Bone marrow (tissue), 2 donors: Measurements from ENCODE around the gene PDE1C.
A peak's percentile ranks its signal among the peaks of the same experiment; 100 is the strongest.

Experiments
- DNase-seq, 2 donors: peaks; one replicate each; lab custom pipeline; 2025; lab: John Stamatoyannopoulos, UW

Gene PDE1C

DNA sequence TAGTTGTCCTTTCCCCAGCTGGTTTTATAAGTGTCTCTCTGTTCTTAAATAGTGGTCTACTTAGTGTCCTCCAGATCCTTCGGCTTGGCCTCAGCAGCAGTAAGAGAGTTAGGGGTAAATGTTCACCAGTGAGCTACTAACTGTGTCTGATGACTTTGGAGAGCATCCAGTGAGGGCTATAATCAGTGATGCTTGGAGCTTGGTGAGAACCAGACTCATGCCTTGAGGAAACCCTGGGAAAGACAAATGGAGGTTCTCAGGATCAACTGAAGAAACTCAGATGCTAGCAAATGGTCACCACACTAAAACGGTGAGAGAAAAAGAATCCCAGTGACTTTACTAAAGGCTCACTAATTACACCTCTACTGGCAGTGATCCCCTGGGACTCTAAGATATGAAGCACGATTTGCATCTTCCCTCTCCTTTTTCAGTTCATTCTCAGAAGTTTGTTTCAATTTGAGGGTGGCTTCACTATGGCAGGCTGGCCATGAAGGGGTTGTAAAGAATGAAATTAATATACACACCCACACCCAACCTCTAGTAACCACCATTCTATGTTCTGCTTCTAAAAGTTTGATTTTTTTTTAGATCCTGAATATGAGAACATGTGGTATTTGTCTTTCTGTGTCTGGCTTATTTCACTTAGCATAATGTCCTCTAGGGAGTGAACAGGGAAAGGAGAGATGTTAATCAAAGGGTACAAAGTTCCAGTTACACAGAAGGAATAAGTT, 177.9 kb downstream of the PDE1C start:
- no peak for DNase-seq

DNA sequence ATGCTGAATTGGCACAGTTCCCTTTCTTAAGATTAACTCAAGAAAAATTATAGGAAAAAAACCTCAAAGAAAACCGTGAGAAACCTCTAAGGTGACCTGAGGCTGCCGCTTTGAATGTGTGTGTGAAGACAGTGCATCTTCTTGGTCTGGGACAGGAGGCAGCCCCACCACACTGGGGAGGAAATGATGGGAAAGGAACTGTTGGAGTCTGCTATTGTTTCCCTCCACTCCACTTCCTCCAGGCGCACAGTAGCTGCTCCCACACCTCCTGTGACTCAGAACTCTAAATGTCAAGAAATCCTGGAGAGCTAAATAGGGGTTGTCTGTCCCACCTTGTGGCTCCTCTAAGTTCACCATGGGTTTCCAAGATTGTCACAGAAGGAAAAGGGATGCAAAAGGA, 179.4 kb downstream of the PDE1C start:
- DNase-seq = no peak

DNA sequence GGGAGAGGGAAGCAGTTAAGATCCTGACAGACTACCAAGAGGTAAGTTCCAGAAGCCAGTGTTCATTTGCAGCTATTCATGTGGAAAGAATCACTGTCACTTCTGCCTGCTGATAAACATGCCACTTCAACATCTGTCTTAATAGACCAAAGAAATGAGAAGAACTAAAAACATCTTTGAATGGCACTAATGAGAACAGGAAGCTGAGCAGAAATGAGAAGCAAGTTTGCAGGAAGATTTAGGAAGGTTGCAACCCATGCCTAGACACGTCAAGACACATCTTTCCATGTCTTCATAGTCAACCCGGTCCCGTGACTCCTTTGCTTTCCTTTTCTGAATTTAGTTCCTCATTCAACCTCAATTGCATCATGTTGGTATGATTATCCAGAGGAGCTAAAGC, 180.0 kb downstream of the PDE1C start:
- peak in 1 of 2 donors; percentile 73 for DNase-seq

DNA sequence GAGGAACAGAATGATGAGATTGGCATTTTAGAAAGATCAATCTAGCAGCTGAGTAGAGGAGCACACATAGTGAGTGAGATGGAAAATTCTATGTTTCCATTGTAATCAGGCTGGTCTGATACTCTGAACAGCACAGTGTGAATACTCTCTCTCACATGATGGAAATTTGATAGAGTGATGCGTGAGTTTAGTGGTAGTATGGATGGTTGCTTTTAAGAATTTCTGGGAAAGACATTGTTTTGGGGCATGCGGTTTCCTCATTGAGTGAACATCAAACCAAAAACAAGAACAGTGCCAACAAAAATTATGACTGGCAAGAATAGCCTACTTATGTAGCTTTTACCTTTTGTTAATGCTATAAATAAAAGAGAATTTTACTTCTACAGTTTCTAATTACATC, 183.2 kb downstream of the PDE1C start:
- DNase-seq = no peak

DNA sequence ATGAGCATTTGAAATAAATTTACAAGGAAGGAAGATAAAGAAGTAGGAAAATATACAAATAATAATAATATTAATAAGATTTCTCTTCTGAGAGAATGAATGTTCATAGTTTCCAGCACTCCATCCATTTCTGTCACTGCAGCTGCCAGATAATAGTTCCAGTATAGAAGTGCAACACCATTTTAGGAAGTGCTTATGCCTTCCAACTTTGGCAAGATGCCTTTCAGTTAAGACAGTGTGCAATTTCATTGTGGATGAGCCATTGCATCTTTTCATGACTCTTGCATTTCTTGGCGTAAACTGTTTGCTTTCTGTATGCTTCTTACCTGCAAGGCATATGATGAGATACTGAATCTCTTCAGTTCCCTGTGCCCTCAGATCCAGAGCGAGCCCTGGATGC, 185.0 kb downstream of the PDE1C start:
- no peak for DNase-seq

DNA sequence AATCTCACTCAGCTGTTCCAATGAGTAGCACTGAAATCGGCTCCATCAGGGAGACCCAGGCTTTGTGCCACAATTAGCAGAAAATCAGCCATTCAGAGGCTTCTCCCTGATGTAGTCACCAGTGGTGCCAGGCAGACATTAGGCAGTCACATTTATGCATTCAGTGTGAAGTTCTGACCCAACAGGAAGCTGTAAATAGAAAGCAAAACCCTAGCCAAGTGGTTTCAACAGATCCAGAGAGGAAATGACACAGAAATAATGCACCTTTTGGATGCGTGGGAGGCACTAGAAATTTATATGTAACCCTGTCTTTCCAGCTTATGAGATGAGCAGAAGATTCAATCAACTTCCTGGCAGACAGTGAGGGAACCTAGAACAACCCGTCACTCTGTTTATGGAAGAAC, 186.4 kb downstream of the PDE1C start:
- peak in 1 of 2 donors; percentile 71 for DNase-seq

DNA sequence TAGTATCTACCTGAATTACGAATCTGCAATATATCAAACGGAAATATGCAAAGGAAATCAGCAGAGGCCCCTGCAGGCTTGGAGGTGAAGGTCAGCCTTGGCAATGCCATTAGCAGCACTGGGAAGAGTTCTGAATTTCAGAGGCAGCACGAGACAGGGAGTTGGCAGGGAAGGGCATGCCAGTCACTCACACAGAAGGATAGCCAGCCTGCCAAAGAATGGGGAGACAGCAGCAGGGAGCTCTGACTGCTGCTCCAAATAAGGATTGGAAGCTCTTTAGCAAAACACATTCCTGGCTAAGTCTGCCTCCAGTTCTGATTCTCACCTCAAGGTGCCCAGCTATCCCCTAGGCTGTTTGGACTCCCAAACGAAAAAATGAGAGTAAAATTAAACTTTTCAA, 188.0 kb downstream of the PDE1C start:
- no peak for DNase-seq

DNA sequence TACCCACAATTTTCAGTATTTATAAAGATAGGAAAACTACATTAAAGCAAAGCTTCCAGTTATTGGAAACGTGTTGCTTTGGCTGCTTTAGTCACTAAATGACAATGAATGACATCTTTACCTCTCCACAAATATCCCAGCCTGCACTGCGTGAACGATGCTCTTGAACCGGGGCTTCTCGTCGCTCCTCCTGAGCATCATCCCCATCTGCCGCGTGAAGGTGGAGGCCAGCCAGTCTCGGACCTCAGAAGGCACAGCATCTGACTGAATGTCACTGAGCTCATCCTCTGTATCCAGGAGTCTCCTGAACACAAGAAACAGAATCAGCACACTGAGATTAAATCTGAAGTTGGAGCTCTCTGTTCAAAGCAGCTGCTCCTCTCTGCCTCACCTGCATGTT, 191.3 kb downstream of the PDE1C start:
- DNase-seq = no peak

DNA sequence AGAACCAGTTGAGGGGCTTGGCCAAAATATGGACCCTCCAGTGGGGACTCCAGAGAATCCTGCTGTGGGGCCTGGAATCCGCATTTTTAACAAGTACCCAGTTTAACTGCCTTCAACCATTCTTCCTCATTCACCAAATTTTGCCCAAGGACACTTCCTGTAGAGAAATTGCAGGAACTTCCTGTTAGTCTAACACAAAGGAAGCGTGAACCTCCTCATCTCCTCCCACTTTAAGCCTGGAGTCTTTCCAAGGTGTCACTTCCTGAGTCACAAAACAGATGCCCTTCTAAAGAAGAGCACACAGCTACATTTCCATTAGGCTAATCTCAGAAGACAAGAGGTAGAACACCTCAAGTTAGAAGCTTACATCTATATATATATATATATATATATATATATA, 194.8 kb downstream of the PDE1C start:
- DNase-seq = peak in 1 of 2 donors; percentile 14

DNA sequence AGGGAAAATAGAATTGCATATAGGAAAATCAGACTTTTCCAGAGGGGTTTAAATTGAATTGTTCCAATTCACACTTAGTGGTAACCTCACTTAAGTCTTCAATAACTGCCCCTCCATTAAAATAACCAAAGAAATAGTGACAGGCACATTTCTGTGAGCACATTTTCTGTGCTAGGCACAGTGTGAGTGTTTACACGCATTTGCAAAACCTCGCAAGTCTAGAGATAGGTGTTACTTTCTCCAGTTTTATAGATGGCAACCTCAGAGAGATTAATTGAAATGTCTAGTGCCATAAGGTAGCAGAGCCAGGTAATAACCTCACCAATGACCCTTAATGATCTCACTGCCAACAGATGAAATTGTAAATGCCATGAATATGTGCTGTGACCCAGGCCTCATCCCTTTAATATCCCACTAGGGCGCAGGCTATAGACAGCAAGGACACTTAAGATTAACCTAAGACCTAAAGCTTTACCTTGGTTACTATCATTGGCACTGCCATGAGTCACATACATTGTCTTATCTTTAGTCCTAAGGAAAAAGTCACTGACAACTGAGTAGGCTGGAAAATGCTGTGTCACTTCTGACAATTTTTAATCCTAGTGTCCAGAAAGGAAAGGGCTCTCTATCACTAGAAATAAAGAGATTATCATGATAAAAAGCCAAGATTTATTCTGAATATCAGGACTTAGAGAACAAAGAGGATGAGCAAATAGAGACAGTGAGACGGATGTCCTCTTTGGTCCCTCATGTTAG, 195.4 kb downstream of the PDE1C start:
- DNase-seq = no peak

DNA sequence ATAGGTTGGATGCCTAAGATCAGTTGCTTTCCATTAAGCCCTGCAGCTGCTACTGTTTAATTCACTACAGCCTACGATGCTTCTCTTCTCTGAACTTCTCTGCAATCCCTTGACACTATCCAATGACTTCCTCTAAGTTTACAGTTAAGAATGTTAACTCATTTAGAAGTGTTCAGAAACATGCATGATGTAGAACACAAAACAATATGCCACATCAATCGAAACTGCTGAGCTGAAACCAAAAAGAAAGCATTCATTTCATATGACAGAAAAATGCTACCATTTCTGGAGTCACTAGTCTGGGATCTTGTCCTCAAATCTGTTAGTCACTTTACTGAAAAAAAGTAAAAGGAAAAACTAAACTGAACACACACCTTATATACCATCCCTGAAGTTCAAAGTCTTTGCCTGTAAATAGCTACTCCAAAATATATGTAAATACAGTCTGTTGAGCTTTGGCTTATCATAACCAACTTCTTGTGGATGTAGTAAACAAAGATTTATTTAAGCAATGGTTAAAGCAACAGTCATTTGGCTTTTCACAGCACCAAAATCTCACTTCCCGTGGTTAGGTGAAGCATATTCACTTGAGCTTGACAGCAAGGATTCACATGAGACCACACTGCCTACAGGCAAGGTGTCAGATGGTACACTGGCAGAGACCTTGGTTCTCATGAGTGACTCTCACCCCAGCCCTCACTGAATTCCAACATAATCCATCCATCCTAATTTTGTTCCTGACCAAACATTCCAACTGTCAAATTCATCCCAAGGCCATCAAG, 196.2 kb downstream of the PDE1C start:
- DNase-seq = no peak

DNA sequence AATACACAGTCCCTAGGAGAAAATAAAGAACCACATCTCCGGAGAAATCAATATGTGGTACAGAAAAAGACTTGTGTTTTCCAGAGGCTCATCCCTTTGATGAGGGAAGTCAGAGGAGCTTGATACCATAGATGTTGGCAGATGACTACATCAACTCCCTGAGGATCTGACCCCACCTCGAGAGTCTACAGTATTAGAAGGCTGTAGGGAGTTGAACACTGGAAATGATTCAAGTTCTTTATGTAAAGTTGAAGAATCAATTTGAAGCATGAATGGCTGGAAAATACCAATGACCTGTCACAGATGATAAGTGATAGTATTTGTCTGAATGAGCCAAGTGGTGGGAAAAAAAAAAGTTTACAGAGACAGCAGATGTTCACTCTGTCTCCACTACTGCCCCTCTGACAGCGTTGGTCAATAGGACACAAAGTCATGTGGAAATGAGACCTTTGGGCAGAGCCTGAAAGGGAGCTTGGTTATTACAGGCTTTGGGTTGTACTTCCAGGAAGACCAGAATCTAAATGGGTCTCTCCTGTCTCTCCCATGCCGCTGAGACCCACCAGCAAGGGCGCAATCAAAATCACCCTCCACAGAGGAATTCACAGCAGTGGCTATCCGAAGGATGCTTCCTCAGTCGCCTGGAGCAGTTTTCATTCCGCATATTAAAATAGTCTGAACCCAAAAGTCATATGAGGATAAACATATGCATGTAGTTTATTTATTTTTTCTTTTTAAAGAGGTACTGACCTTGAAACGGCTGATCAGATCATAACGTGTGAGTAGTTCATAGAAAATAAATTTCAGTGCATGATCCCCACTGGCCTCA, 197.4 kb downstream of the PDE1C start:
- DNase-seq = no peak

DNA sequence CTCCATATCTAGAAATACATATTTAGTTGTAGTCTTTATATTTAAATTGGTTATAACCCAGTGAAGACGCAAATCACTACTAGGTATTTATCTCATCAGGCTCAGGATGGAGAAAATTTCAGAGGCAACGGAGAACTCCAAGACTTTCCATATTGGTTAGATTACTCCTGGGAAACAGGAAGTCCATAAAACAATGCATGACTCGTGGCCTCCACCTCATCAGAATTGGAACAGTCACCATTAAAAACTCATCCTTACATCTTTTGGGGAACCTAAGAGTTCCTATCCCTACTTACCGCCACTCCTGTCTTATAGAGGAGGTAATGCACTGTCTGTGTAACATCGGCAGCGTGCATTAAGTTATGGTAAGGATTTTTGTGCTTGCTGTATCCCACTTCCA, 205.6 kb downstream of the PDE1C start:
- no peak for DNase-seq

DNA sequence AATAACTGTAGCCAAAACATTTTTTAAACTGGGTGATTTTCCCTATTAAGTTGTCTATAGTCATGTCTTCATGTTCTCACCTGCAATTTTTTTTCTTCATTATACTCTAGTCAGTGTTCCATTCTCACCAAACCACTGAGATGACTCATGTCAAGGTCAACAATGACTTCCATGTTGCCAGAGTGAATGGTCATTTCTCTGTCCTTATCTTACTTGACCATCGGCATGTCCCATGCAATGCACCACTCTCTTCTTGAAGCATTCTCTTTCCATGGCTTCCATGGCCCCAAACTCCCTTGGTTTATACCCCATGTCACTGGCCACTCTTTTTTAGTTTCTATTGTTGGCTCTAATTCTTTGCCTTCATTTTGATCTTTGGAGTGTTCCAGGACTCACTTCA, 209.3 kb downstream of the PDE1C start:
- no peak for DNase-seq

DNA sequence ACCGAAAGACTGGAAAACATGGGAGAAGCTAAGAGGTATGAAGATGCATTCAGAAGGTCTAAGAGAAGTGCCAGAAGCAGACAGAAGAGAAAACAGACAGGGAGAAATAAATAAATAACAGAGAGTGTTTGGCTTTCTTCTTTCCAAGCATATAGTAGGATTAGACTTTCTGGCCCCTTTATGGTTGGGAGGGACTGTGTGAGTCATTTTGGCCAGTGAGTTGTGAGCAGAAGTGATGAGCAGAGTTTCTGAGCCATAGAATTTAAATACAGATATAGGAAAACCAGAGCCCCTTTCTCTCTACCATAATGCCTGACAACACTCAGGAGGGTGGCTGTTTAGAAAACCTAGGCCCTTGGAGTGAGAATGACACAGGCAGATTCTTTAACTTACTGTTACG, 212.2 kb downstream of the PDE1C start:
- no peak for DNase-seq

DNA sequence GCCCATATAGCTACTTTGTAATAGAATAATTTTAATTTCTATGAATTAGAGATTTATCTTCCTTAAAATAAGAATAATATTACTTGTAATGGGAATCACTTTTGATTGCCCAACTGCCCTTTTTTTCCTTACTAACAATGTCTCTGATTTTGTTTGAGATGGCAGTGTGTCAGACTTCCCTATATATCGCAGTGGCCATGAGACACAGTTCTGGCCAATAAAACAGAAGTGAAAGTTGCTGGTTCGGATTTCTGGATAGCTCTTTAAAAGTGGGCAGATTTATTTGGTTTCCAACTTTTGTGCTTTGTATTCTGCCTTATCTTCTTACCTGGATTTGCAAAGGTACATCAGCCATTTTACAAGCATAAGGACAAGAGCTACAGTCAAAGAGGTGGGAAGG, 213.0 kb downstream of the PDE1C start:
- no peak for DNase-seq

DNA sequence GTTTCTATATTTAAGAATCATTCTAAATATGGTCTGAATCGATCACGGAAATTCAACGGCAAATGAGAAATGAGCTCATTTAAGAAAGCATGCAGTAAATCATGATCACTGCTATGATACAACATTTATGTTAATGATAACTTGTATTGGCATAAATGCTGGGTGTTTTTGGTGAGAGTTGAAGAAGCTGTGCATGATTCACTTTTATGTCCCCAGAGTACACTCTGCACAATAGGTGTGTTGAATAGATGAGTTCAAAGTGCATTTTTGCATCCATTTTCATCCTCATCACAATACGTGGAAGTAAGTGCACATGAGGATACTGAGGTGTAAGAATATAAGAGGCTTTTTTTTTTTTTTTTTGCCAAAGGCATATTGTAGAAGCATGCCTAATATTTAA, 213.9 kb downstream of the PDE1C start:
- DNase-seq = no peak

DNA sequence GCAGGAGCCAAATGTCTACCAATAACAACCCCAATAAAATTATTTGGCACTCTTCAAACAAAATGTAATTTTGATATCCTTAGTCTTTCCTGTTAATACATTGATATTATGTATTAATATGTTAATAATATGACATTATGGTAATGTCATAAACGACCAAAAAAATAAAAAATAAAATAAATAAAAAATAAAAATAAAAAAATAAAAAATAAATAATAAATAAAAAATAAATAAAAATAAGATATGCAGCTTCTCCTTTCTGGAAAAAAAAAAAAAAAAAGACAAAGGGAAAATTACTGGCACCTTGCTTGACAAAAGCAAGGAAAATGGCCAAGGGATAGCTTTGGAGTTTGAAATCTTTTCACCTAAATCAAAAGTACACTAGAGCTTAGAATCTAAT, 214.7 kb downstream of the PDE1C start:
- no peak for DNase-seq

DNA sequence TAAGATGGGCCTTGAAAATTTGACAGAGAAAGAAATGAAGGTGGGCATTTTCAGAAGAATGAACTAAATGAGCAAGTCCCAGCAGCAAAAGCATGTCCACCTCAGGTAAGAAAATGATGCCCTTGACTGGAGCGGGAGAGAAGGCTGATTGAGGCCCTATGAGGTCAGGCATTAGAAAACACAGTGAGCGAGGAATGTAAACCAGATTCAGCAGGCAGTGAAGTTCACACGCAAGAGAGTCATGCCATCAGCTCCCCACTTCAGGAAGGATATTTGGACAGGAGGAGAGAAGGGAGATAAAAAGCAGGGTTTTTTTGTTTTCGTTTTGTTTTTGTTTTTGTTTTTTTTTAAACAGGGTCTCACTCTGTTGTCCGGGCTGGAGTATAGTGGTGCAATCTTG, 216.8 kb downstream of the PDE1C start:
- DNase-seq = no peak

DNA sequence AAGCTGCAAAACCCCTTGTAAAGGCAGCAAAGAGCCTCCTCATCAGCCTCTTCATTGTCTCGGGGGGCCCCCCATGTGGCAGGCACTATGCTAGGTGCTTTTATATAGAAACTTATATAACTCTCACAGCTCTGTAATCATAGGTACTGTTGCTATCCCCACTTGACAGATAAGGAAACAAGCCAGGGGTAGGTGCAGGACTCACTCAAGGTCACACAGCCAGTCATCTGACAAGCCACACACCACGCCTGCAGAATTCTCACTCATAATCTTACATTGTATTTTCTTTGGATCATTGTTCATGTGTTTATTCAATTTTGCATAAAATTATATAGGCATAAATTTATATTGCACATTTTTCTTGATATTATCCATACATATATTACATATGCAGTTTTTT, 217.7 kb downstream of the PDE1C start:
- DNase-seq = no peak

DNA sequence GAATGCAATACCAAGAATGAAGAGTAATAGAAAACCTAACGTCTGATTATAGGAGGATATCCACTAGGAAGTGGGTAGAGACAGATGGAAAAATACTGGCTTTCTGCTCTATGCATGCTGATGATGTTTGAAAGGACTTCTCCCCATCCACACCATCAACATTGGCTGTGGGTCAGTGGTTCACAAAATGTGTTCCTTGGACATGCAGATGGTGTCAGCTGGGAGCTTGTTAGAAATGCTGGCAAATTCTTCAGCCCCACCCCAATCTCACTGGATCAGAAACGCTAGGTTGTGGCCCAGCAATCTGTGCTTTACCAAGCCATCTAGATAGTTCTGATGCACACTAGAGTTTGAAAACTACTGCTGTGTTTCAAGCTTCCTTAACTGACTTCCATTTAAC, 219.1 kb downstream of the PDE1C start:
- no peak for DNase-seq

DNA sequence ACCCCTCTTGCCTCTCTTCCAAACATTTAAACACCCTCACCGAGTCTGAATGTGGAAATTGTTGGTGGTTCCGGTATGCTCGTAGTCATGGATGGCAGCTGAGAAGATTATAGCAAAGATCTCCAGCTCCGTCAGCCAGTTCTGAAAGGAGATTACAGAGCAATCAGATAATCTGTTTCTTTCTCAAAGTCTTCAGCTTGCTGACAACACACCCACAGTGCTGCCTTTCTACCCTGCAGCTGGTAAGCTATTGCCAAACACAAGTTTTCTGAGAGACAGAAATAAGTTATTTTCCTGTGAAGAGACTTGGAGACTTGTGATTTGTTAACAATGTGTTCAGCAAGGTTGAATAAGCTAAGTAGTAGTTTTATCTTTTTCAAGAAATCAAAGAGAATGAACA, 219.6 kb downstream of the PDE1C start:
- DNase-seq = no peak
